HEK293 (cell line): ENCODE results near the gene OAS2.

Experiments
- CTCF ChIA-PET: fragments of 350-600 bp; formaldehyde crosslinking; extraction: SDS; loops from one replicate; lab custom pipeline; 2021; ENCODE audit warnings: antibody characterized with exemption; lab: Yijun Ruan, JAX
- POLR2A ChIA-PET: fragments of 300-600 bp; formaldehyde crosslinking; extraction: SDS; loops from one replicate; lab custom pipeline; 2020; ENCODE audit warnings: antibody characterized with exemption, inconsistent platforms; lab: Yijun Ruan, JAX
- H3K27ac ChIP-seq: fragments of 200-500 bp; sonication (Bioruptor generic); 2 replicates; pipeline ENCODE4 v1.5.1; 2014; ENCODE audit warnings: low read depth, low read length, control low read depth, inconsistent platforms; ENCODE audit errors: extremely low read depth
- H3K36me3 ChIP-seq, 2 experiments: fragments of 200-500 bp in 1 of 2; sonication (Bioruptor generic) in 1 of 2; 1 replicate in 1 of 2; 2 replicates in 1 of 2; pipeline ENCODE4 v1.5.1; 2014 to 2017; ENCODE audit warnings: inconsistent platforms in 2 of 2, low read length in 2 of 2; ENCODE audit not compliant: control insufficient read depth in 2 of 2, insufficient read depth in 1 of 2
- H3K4me1 ChIP-seq: fragments of 200-500 bp; sonication (Bioruptor generic); 2 replicates; pipeline ENCODE4 v1.5.1; 2014; ENCODE audit warnings: mild to moderate bottlenecking, low read length, inconsistent platforms; ENCODE audit not compliant: control insufficient read depth, insufficient read depth
- H3K4me3 ChIP-seq: 2 replicates; pipeline ENCODE4 v1.5.1; 2011; ENCODE audit warnings: low read depth, mild to moderate bottlenecking, control low read depth, low read length, moderate library complexity
- H3K9me3 ChIP-seq: fragments of 200-500 bp; sonication (Bioruptor generic); 2 replicates; pipeline ENCODE4 v1.5.1; 2014; ENCODE audit warnings: low read depth, low read length, inconsistent platforms; ENCODE audit not compliant: control insufficient read depth, insufficient read depth
- CTCF ChIP-seq: fragments of 450-650 bp; formaldehyde crosslinking; IDR thresholded peaks from 2 replicates; pipeline ENCODE4 v1.5.1; 2016; ENCODE audit warnings: missing biosample characterization, missing genetic modification characterization
- GLIS1 ChIP-seq: fragments of 450-650 bp; formaldehyde crosslinking; IDR thresholded peaks from 2 replicates; pipeline ENCODE4 v1.5.1; 2016; ENCODE audit warnings: missing biosample characterization, missing genetic modification characterization
- KLF17 ChIP-seq: fragments of 450-650 bp; formaldehyde crosslinking; IDR thresholded peaks from 2 replicates; pipeline ENCODE4 v1.5.1; 2016; ENCODE audit warnings: missing biosample characterization, missing genetic modification characterization
- MEIS1 ChIP-seq: sonication (generic); formaldehyde crosslinking; IDR thresholded peaks from 2 replicates; pipeline ENCODE4 v1.8.1; 2022; ENCODE audit warnings: missing genetic modification reagents, mild to moderate bottlenecking, borderline replicate concordance
- SCRT2 ChIP-seq: fragments of 450-650 bp; formaldehyde crosslinking; IDR thresholded peaks from 2 replicates; pipeline ENCODE4 v1.5.1; 2016; ENCODE audit warnings: missing biosample characterization, missing genetic modification characterization
- WT1 ChIP-seq: fragments of 450-650 bp; formaldehyde crosslinking; IDR thresholded peaks from 2 replicates; pipeline ENCODE4 v1.5.1; 2016; ENCODE audit warnings: missing biosample characterization, missing genetic modification characterization
- ZBTB26 ChIP-seq: fragments of 450-650 bp; formaldehyde crosslinking; optimal IDR thresholded peaks from 2 replicates; pipeline ENCODE3; 2016; ENCODE audit warnings: missing biosample characterization, mild to moderate bottlenecking, missing genetic modification characterization
- ZBTB8A ChIP-seq: fragments of 450-650 bp; formaldehyde crosslinking; IDR thresholded peaks from 2 replicates; pipeline ENCODE4 v1.5.1; 2016; ENCODE audit warnings: missing biosample characterization, missing genetic modification characterization
- ZNF10 ChIP-seq: fragments of 450-650 bp; formaldehyde crosslinking; IDR thresholded peaks from 2 replicates; pipeline ENCODE4 v1.5.1; 2017; ENCODE audit warnings: missing biosample characterization, missing genetic modification characterization
- ZNF155 ChIP-seq: fragments of 450-650 bp; formaldehyde crosslinking; IDR thresholded peaks from 2 replicates; pipeline ENCODE4 v1.5.1; 2016; ENCODE audit warnings: missing biosample characterization, missing genetic modification characterization
- ZNF223 ChIP-seq: fragments of 450-650 bp; formaldehyde crosslinking; IDR thresholded peaks from 2 replicates; pipeline ENCODE4 v1.5.1; 2016; ENCODE audit warnings: missing biosample characterization, missing genetic modification characterization
- ZNF24 ChIP-seq: fragments of 450-650 bp; formaldehyde crosslinking; IDR thresholded peaks from 2 replicates; pipeline ENCODE4 v1.5.1; 2016; ENCODE audit warnings: missing biosample characterization, missing genetic modification characterization
- ZNF280C ChIP-seq: fragments of 450-650 bp; formaldehyde crosslinking; IDR thresholded peaks from 2 replicates; pipeline ENCODE4 v1.5.1; 2016; ENCODE audit warnings: missing biosample characterization, missing genetic modification characterization
- ZNF292 ChIP-seq: fragments of 450-650 bp; formaldehyde crosslinking; IDR thresholded peaks from 2 replicates; pipeline ENCODE4 v1.5.1; 2016; ENCODE audit warnings: low read depth, missing biosample characterization, missing genetic modification characterization, borderline replicate concordance
- ZNF366 ChIP-seq: fragments of 450-650 bp; formaldehyde crosslinking; conservative IDR thresholded peaks from 2 replicates; pipeline ENCODE4 v1.5.1; 2016; ENCODE audit warnings: missing biosample characterization, missing genetic modification characterization
- ZNF37A ChIP-seq: fragments of 450-650 bp; IDR thresholded peaks from 2 replicates; pipeline ENCODE4 v1.5.1; 2018; ENCODE audit warnings: missing biosample characterization, missing genetic modification characterization
- ZNF514 ChIP-seq: fragments of 450-650 bp; formaldehyde crosslinking; IDR thresholded peaks from 2 replicates; pipeline ENCODE4 v1.5.1; 2016; ENCODE audit warnings: missing biosample characterization, missing genetic modification characterization
- ZNF623 ChIP-seq: fragments of 450-650 bp; formaldehyde crosslinking; IDR thresholded peaks from 2 replicates; pipeline ENCODE4 v1.5.1; 2016; ENCODE audit warnings: missing biosample characterization, missing genetic modification characterization
- ZNF624 ChIP-seq: fragments of 450-650 bp; formaldehyde crosslinking; IDR thresholded peaks from 2 replicates; pipeline ENCODE4 v1.5.1; 2017; ENCODE audit warnings: missing biosample characterization, missing genetic modification characterization
- ZNF707 ChIP-seq: fragments of 450-650 bp; formaldehyde crosslinking; IDR thresholded peaks from 2 replicates; pipeline ENCODE4 v1.5.1; 2016; ENCODE audit warnings: missing biosample characterization, missing genetic modification characterization
- ZNF76 ChIP-seq: fragments of 450-650 bp; formaldehyde crosslinking; IDR thresholded peaks from 2 replicates; pipeline ENCODE4; 2016; ENCODE audit warnings: low read depth, missing biosample characterization, missing genetic modification characterization, borderline replicate concordance
- ZNF830 ChIP-seq: fragments of 450-650 bp; IDR thresholded peaks from 2 replicates; pipeline ENCODE4 v1.5.0; 2018; ENCODE audit warnings: missing biosample characterization, missing genetic modification characterization, low read depth, mild to moderate bottlenecking, moderate library complexity

Gene OAS2

GRCh38 chr12:113030875-113031525 lies 52.7 kb downstream of the OAS2 start (continued):
- TF ChIP-seq CTCF = peak; percentile 48; the same call in 1 of the 2 replicates
- TF ChIP-seq KLF17 = no peak
- TF ChIP-seq ZNF514 (tag by site-specific recombination) = no peak
- TF ChIP-seq ZNF76 (tag by site-specific recombination) = no peak

- ChIA-PET POLR2A (no interaction called here), CTCF (interaction anchor here (1.0 kb wide), 1 partner anchor 8 kb away, joined by 3 read pairs; no protein-coding TSS in a partner anchor)
- no peak for TF ChIP-seq ZNF623
- no peak for TF ChIP-seq ZBTB26
- no peak for TF ChIP-seq GLIS1 (tag by site-specific recombination)
- no peak for TF ChIP-seq SCRT2 (tag by site-specific recombination)
- no peak for TF ChIP-seq ZNF155 (tag by site-specific recombination)
- no peak for TF ChIP-seq ZNF366 (tag by site-specific recombination)
- TF ChIP-seq MEIS1 (CRISPR knock-in tag) = no peak
- TF ChIP-seq ZNF223 (tag by site-specific recombination) = no peak
- TF ChIP-seq ZNF10 (tag by site-specific recombination) = no peak
- TF ChIP-seq ZNF292 = no peak
- TF ChIP-seq WT1 (tag by site-specific recombination) = no peak
- no peak for TF ChIP-seq ZNF707 (tag by site-specific recombination)
- TF ChIP-seq ZNF280C (tag by site-specific recombination) = no peak
- no peak for TF ChIP-seq ZNF37A (tag by site-specific recombination)
- TF ChIP-seq ZNF24 (tag by site-specific recombination) = no peak
- TF ChIP-seq ZNF830 = no peak
- TF ChIP-seq ZBTB8A (tag by site-specific recombination) = no peak
- no peak for TF ChIP-seq ZNF624 (tag by site-specific recombination)
Measured at GRCh38 chr12:113039911-113040445, 61.7 kb downstream of the OAS2 start.

More at GRCh38 chr12:113039911-113040445, 61.7 kb downstream of the OAS2 start:
- Histone ChIP-seq H3K27ac (no peak overlapping the region), H3K36me3 (no peaks in the 10 kb centered on the region), H3K4me1 (no peaks in the 10 kb centered on the region), H3K4me3 (no peak overlapping the region), H3K9me3 (no peaks in the 10 kb centered on the region)
